ENCODE results near the gene VAPB.

The VAPB gene

DNA sequence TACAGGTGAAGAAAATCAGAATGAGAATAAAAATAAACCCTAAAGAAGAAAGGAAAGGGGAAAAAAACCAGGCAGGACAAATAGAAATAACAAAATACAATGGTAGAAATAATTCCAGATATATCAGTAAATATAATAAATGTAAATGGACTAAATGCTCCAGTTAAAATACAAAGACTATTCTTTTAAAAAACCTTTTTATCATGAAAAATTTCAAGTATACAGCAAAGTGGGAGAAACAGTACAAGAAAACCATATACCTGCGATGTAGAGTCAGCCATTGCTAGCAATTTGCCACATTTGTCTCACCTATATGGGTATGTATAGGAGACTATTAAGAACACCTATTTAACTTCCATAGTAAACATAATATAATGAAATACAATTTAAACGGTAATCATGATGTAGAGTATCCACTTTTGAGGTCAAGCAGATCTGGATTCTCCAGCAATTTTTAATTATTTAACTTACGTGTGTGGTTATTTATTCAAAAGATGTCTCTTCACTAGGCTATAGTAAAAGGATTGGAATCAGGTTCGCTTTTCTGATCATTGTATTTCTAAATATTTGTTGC lies 914 bp upstream of the VAPB start:
- Histone ChIP-seq H3K4me3 (ENCODE audit: low read depth, low read length) (no peak overlapping the region), H3K36me3 (ENCODE audit: control insufficient read depth in 2 of 2, insufficient read depth in 1 of 2, low read length in 2 of 2) (peaks cover 0 to 33% of the 10 kb centered on the region in 2 experiments; a peak in 2 of 3 replicates), H3K4me1 (ENCODE audit: control insufficient read depth, insufficient read depth, low read length) (peaks cover 5% of the 10 kb centered on the region; the same call in 1 of the 2 replicates), H3K9me3 (ENCODE audit: control insufficient read depth, insufficient read depth, low read depth, low read length) (no peaks in the 10 kb centered on the region), H3K27ac (ENCODE audit: extremely low read depth, low read depth, low read length) (no peak overlapping the region)
- TF ChIP-seq ZNF585B (tag by site-specific recombination; IDR thresholded peaks at IDR 0.05): no peak
- TF ChIP-seq ZNF48 (tag by site-specific recombination; IDR thresholded peaks at IDR 0.05): no peak
- TF ChIP-seq ZNF302 (tag by site-specific recombination; IDR thresholded peaks at IDR 0.05; ENCODE audit: low read depth): no peak
- TF ChIP-seq ZNF776 (tag by site-specific recombination; IDR thresholded peaks at IDR 0.05; ENCODE audit: borderline replicate concordance): no peak
- TF ChIP-seq SETDB1 (IDR thresholded peaks at IDR 0.05; ENCODE audit: insufficient read length, low read length): peak; percentile 72
- TF ChIP-seq, protein P1, sequence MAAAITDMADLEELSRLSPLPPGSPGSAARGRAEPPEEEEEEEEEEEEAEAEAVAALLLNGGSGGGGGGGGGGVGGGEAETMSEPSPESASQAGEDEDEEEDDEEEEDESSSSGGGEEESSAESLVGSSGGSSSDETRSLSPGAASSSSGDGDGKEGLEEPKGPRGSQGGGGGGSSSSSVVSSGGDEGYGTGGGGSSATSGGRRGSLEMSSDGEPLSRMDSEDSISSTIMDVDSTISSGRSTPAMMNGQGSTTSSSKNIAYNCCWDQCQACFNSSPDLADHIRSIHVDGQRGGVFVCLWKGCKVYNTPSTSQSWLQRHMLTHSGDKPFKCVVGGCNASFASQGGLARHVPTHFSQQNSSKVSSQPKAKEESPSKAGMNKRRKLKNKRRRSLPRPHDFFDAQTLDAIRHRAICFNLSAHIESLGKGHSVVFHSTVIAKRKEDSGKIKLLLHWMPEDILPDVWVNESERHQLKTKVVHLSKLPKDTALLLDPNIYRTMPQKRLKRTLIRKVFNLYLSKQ (tag by site-specific recombination; IDR thresholded peaks at IDR 0.05; ENCODE audit: borderline replicate concordance): no peak
- TF ChIP-seq ZNF548 (tag by site-specific recombination; IDR thresholded peaks at IDR 0.05): no peak
- no peak for TF ChIP-seq ZNF768 (tag by site-specific recombination; IDR thresholded peaks at IDR 0.05)
- POLR2A ChIA-PET: interaction anchor here (0.7 to 1.5 kb wide), 6 partner anchors 8 to 66 kb away, joined by 3 to 9 read pairs (median 4); no protein-coding TSS in a partner anchor
- CTCF ChIA-PET: no interaction called here

DNA sequence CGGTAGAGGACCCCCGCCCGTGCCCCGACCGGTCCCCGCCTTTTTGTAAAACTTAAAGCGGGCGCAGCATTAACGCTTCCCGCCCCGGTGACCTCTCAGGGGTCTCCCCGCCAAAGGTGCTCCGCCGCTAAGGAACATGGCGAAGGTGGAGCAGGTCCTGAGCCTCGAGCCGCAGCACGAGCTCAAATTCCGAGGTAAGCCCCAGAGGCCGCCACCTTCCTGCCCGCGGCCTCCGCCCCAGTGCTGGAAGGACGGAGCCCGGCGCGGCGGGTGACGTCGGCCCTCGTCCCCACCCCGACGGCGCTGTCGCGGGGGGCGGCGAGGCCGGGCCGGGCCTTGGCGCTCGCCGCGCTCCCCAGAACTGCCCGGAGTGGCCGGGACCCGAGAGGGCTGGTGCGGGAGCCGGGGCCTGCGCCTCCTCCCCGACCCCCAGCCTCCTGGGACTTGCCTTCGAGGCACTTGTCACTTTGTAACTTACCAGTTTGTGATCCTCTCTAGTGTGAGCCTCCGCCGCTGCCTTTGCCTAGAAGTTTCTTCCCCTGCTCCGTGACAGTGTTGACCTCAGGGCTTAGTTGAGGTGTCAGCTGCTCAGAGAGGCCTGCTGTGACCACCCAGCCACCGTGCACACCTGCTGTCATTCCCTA lies 417 bp downstream of the VAPB start:
- Histone ChIP-seq H3K36me3 (ENCODE audit: control insufficient read depth in 2 of 2, insufficient read depth in 1 of 2, low read length in 2 of 2) (peaks cover 0 to 43% of the 10 kb centered on the region in 2 experiments; a peak in 2 of 3 replicates), H3K27ac (ENCODE audit: extremely low read depth, low read depth, low read length) (peak overlapping the region; percentile 72), H3K4me1 (ENCODE audit: control insufficient read depth, insufficient read depth, low read length) (peaks cover 5% of the 10 kb centered on the region; the same call in 1 of the 2 replicates), H3K9me3 (ENCODE audit: control insufficient read depth, insufficient read depth, low read depth, low read length) (no peaks in the 10 kb centered on the region), H3K4me3 (ENCODE audit: low read depth, low read length) (peak overlapping the region; percentile 84)
- ChIA-PET CTCF (interaction anchor here (0.7 to 1.4 kb wide), 3 partner anchors 10 to 144 kb away, joined by 3 to 4 read pairs (median 3); no protein-coding TSS in a partner anchor), POLR2A (interaction anchor here (0.7 to 1.5 kb wide), 6 partner anchors 12 to 262 kb away, joined by 3 to 9 read pairs (median 4); partner anchors contain the start of genes RAB22A and STX16)
- TF ChIP-seq HOXC10 (CRISPR knock-in tag; IDR thresholded peaks at IDR 0.05) (no peak), ZNF2 (tag by site-specific recombination; IDR thresholded peaks at IDR 0.05) (no peak), ZNF175 (tag by site-specific recombination; IDR thresholded peaks at IDR 0.05) (no peak), SP3 (tag by site-specific recombination; IDR thresholded peaks at IDR 0.05) (no peak), ZNF549 (tag by site-specific recombination; IDR thresholded peaks at IDR 0.05) (no peak), KLF7 (tag by site-specific recombination; IDR thresholded peaks at IDR 0.05; ENCODE audit: borderline replicate concordance) (no peak), ZNF561 (tag by site-specific recombination; IDR thresholded peaks at IDR 0.05; ENCODE audit: borderline replicate concordance) (0 out of 2 replicates have a peak, but pooled peaks have one; percentile 57), ZNF704 (tag by site-specific recombination; IDR thresholded peaks at IDR 0.05) (no peak), KLF8 (tag by site-specific recombination; IDR thresholded peaks at IDR 0.05) (peak; percentile 38; the same call in 1 of the 2 replicates), ZNF639 (tag by site-specific recombination; IDR thresholded peaks at IDR 0.05) (no peak), ZNF580 (tag by site-specific recombination; IDR thresholded peaks at IDR 0.05) (no peak), ZEB2 (tag by site-specific recombination; IDR thresholded peaks at IDR 0.05) (no peak), ZNF26 (tag by site-specific recombination; IDR thresholded peaks at IDR 0.05) (no peak), ZNF600 (tag by site-specific recombination; IDR thresholded peaks at IDR 0.05) (no peak)
- TF ChIP-seq, protein P2, sequence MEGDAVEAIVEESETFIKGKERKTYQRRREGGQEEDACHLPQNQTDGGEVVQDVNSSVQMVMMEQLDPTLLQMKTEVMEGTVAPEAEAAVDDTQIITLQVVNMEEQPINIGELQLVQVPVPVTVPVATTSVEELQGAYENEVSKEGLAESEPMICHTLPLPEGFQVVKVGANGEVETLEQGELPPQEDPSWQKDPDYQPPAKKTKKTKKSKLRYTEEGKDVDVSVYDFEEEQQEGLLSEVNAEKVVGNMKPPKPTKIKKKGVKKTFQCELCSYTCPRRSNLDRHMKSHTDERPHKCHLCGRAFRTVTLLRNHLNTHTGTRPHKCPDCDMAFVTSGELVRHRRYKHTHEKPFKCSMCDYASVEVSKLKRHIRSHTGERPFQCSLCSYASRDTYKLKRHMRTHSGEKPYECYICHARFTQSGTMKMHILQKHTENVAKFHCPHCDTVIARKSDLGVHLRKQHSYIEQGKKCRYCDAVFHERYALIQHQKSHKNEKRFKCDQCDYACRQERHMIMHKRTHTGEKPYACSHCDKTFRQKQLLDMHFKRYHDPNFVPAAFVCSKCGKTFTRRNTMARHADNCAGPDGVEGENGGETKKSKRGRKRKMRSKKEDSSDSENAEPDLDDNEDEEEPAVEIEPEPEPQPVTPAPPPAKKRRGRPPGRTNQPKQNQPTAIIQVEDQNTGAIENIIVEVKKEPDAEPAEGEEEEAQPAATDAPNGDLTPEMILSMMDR (tag by site-specific recombination; IDR thresholded peaks at IDR 0.05): no peak

All from HEK293 (cell line).